GM19023 (cell line): ENCODE results near the gene KITLG.
"Not testable (repeated sequence)": the region's sequence is repeated elsewhere in the genome, so short reads cannot be mapped to it uniquely, and the experiment has no call there.

Experiments
- ATAC-seq: cut with Tn5 transposase; IDR thresholded peaks from one replicate; pipeline ENCODE4 v1.9.1; 2021; ENCODE audit warnings: mild to moderate bottlenecking, moderate library complexity; ENCODE audit not compliant: unreplicated experiment

Gene KITLG

DNA sequence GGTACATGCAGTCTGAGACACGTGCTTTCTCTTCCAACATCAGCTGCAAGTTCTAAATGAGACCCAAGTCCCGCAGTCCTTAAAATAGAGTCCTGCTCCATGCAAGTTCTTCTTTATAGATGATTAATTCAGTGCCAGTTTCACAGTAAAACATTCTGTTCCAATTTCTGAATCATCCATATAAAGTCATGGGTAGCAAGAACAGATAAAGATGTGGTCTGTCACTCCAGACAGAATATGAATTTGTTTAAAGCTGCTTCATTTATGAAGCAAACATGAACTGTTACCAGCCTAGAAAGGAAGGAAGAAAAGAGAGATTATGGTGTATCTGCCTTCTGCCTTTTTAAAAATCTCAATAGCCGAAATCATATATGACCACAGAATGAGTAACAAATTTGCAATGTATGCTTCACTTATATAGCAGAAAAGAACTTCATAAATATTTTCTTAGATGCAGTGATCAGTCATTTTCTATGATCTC is 83.3 kb downstream of the KITLG start:
- ATAC-seq, result no peak

GRCh38 chr12:88496429-88496828 is 83.8 kb downstream of the KITLG start:
- no peak for ATAC-seq

DNA sequence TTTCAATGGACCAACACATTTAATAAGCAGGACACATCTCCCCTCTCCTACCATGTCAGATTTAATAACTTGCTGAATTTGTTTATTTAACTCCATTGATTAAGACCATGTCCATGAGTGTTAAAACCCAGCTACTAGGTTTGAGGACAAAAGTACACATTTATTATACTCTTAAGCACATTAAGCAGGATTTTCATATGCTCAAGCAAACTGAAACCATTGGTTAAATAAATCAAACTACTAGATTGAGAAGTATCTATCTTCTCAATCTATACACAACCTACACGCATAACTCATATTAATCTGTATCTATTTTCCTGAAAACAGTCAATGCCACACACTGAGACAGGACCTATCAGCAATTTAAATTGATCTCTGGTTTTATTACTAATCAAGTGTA is 85.2 kb downstream of the KITLG start:
- ATAC-seq, result no peak

DNA sequence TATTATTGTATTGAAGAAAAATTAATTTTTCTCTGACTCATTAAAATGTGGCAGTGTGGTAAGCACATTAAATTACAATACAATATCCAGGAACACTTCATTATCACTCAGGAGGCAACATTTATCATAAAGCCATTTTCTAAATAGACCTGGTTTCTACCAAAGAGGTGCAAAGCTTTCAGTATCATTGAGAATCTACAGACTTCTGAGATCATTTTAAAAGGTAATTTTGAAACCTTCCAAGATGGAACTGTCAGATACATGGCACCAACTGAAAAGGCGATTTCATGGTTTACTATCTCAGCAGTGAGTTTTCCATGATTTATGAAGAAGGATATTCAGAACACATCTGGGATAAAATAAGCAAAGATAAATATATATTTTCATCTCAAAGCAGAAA is 85.8 kb downstream of the KITLG start:
- no peak for ATAC-seq

GRCh38 chr12:88493636-88494035 is 86.6 kb downstream of the KITLG start:
- no peak for ATAC-seq

GRCh38 chr12:88490425-88490824 is 89.8 kb downstream of the KITLG start:
- ATAC-seq, result no peak

DNA sequence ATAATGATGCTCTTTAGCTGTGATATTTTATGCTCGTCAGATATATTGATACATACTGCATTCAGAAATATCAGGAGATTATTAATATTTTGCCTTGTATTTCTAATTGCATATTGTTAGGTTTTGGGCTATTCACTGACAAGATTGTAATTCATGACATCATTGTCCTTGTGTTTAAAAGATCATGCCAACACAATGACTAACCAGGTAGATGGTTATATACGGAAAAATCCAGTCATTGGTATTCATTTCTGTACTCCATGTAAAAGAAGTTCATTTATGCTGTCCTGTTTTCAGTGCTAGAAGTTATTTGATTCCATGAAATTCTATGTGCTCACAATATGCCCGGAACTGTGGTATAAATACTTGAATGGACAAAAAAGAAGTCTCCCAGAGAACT is 107.5 kb downstream of the KITLG start:
- ATAC-seq, result no peak

DNA sequence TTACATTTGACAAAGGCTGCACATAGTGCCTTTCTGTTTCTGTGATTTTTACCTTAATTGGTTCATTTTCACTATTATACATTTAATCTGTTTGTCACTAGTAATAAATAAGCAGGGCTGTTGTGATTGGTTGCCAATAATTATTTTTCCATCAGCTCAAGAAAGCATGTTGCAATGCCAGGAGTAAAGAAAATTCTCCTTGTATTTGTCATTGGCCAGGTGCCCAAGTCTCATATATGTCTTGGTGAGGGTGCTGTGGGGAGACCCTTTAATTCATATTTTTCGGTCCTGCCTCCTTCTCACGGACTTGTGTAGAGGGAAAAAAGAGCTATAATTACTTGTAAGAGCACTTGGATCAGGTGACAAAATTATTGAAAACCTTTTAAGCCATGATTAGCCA is 108.0 kb downstream of the KITLG start:
- ATAC-seq, result no peak

DNA sequence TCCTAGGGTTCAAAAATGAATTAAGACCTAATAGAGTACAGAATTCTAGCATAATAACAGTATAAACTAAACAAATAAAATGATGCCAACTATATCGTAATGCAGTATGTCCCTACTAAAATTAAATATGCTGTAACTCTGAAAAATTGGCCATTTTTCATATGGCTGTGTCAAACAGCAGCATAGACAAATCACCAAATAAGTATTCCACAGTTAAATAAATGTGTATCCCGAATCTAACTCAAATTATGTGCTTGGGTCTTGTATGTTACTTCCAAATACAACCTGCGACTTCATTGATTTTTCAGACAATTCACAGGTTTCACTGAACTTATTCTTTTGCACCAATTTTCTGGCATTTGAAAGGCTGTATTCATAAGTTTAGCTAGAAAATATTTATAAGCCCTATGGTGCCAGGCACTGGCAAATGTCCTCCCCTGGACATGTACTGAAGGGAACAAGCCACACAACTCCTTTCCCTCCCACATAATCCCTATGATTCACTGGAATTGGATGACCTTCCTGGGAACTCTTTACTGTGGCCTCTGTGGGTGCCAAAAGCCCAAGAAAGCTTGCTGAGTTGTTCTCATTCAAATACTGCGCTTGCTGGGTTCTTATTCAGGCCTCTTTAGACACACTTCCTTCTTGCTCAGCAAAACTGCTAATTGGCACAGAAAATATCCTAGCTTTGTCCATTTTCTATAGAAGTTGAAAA is 108.8 kb downstream of the KITLG start:
- no peak for ATAC-seq

- ATAC-seq, result no peak
Observed at GRCh38 chr12:88469154-88469553, 111.1 kb downstream of the KITLG start.

GRCh38 chr12:88468581-88468980 is 111.7 kb downstream of the KITLG start:
- no peak for ATAC-seq

- not testable (repeated sequence) for ATAC-seq
Observed at GRCh38 chr12:88466708-88467107, 113.6 kb downstream of the KITLG start.

DNA sequence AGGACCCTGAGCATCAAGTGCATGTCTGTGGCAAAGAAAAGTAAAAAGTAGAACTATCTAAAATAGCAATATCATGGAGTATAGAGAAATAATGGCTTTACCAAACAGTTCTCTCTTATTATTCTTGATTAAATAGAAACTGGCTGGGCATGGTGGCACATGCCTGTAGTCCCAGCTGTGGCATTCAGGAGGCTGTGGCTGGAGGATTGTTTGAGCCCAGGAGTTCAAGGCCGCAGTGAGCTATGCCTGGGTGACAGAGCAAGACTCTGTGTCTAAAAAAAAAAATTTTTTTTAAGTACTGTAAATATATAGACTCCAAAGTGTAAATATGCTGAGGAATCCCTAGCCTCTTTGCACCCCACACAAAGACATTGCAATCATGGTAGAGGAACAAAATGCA is 121.9 kb downstream of the KITLG start:
- ATAC-seq, result no peak

- ATAC-seq, result no peak
Observed at GRCh38 chr12:88453323-88453722, 126.9 kb downstream of the KITLG start.

GRCh38 chr12:88451205-88451604 is 129.1 kb downstream of the KITLG start:
- no peak for ATAC-seq

- ATAC-seq, result no peak
Observed at GRCh38 chr12:88450136-88450535, 130.1 kb downstream of the KITLG start.

DNA sequence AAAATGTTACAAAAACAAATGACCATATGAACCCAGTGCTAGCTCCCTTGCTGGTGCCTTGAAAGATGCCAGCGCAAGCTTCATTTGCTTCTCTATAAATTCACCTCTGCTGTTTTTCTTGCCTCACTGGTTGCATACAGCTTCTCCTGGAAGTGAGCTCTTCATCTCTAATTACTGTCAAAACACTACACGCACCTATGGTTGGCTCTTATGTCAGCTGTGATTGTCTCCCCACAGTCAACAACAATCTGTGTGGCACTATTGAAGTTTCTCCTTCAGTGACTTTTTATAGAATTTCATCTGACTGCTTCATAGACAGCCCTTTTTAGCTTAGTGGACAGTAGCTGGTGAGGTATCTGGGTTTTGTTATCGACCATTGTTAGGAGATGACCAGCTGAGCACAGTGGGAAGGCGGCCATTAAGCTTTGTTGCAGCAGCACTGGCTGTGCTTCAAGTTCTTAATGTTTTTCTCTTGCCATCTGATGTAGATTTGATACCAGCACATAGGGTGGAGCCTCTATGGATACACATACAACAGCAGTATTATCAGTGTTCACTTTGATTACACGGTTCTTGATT is 131.8 kb downstream of the KITLG start:
- no peak for ATAC-seq

DNA sequence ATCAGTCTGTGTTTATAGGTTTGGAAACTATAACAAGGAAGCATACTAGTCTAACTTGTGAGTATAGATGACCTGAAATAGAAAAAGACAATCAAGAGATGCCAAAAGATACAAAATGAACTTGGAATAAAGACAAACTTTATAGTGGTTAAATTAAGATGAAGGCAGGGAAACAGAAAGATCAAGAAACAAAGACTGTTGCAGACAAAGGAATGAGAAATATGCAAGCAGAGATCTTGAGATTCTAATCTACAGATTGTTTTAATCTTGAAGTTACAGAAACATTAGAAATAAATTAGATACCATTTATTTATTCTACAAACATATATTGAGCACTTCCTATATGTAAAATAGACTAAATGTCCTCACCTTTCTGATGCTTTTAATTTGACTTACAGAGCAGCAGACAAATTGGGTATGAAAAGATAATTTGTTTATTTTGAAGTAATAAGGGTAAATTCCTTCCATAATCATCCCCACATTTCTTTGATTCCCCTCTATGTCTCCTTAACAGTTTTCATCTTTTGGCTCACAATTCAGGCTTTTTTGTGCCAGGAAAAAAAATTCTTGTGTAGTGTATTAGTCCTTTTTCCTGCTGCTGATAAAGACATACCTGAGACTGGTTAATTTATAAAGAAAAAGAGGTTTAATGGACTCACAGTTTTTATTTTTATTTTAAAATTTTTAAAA is 134.4 kb downstream of the KITLG start:
- ATAC-seq, result no peak

DNA sequence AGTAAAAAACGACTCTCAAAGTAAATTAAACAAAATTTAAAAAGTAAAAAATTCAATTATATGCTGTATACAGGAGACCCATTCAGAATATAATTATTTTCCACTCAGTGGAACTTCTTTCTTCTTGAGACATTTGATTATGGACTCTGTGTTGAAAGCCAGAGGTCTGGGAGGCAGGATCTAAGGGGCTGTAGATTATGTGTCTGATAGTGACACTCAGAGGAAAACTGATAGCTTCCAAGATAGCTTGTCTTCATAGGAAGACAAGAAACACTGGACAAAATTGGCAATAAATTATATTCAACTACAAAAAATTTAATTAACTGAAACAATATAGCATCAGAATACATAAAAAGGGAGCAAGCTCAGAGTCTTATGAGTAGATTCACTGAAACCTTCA is 135.8 kb downstream of the KITLG start:
- ATAC-seq, result no peak
